ENCODE results near the gene POLD4. TPM values are rescaled to one million over a fixed set of nuclear protein-coding genes. Genes with fewer than 3 reads are reported as not detected.

The POLD4 gene
- total RNA-seq, 1 experiment from 2014 or later: 44.2 TPM

GRCh38 chr11:67373648-67374570 is 20.6 kb upstream of the POLD4 start:
- peak overlapping the region; percentile 64 to 83 for H3K4me3 ChIP-seq (replicated peaks in 1 of 2; ENCODE audit: low read depth in 1 of 2, low read length in 2 of 2)
- H3K4me2 ChIP-seq (ENCODE audit: low read length): peak overlapping the region; percentile 88
- ChIA-PET CTCF (interaction anchor here (0.6 to 15.5 kb wide), 7 partner anchors 8 to 89 kb away, joined by 3 to 456 read pairs (median 4); partner anchors contain the start of genes POLD4 and PPP1CA), POLR2A (interaction anchor here (0.9 to 15.1 kb wide), 5 partner anchors 11 to 57 kb away, joined by 3 to 210 read pairs (median 4); partner anchors contain the start of genes POLD4 and PPP1CA), RAD21 (ENCODE audit: low non-redundant PET in 1 of 2, low total read pairs in 2 of 2, uncharacterized antibody in 2 of 2, unreplicated experiment in 2 of 2) (interaction anchor here (0.5 to 1.6 kb wide), 6 partner anchors 8 to 57 kb away, joined by 3 to 9 read pairs (median 5); no protein-coding TSS in a partner anchor)
- intact Hi-C loops (cut with micrococcal nuclease): loop anchor here (1.0 kb wide), 1 partner anchor 17 kb away; no protein-coding TSS in a partner anchor
- H3K79me2 ChIP-seq (ENCODE audit: insufficient read depth, low read length): peaks cover 39% of the 10 kb centered on the region
- ATAC-seq (peak; percentile 69), DNase-seq (ENCODE audit: low read depth, low spot score) (peak; percentile 93)
- H3K9ac ChIP-seq (ENCODE audit: low read length): peak overlapping the region; percentile 100
- no peaks in the 10 kb centered on the region; a peak in 1 of 4 replicates for H3K36me3 ChIP-seq (ENCODE audit: control insufficient read depth in 1 of 2, insufficient read depth in 2 of 2, low read length in 2 of 2)
- H3K27me3 ChIP-seq (ENCODE audit: insufficient read depth, low read length): no peaks in the 10 kb centered on the region
- BruUV-seq (replicated peaks): no TSS peak
- H2AFZ ChIP-seq (ENCODE audit: low read depth, low read length, poor library complexity, severe bottlenecking): no peak overlapping the region
- H3K4me1 ChIP-seq (ENCODE audit: control insufficient read depth in 1 of 2, insufficient read depth in 2 of 2, low read length in 2 of 2): peaks cover 58 to 84% of the 10 kb centered on the region in 2 experiments
- H3K27ac ChIP-seq (ENCODE audit: low read depth, low read length): peak overlapping the region; percentile 100
- TF ChIP-seq CTCF (IDR thresholded peaks at IDR 0.05 in 2 of 3, conservative IDR thresholded peaks at IDR 0.05 in 1 of 3; ENCODE audit: borderline replicate concordance in 1 of 3, insufficient read depth in 1 of 3, low read depth in 2 of 3, low read length in 2 of 3): peak in 2 of 3 experiments; percentile 32 to 41; a peak in 3 of 6 replicates
- no peak for TF ChIP-seq ATF3 (IDR thresholded peaks at IDR 0.05)
- no peak for TF ChIP-seq CBX3 (IDR thresholded peaks at IDR 0.05; ENCODE audit: low read depth)
- peak; percentile 77 for TF ChIP-seq POLR2AphosphoS5 (IDR thresholded peaks at IDR 0.05; ENCODE audit: low read depth, low read length)
- peak; percentile 34 for TF ChIP-seq TCF7L2 (IDR thresholded peaks at IDR 0.05; ENCODE audit: borderline replicate concordance, extremely low read depth, insufficient read depth, insufficient read length)
- TF ChIP-seq EZH2 (IDR thresholded peaks at IDR 0.05): no peak
- no peak for TF ChIP-seq EZH2phosphoT487 (IDR thresholded peaks at IDR 0.05; ENCODE audit: borderline replicate concordance)
- peak; percentile 30 for TF ChIP-seq YY1 (IDR thresholded peaks at IDR 0.05; ENCODE audit: extremely low read depth, insufficient replicate concordance, low read depth, low read length)
- TF ChIP-seq ZNF274 (IDR thresholded peaks at IDR 0.05; ENCODE audit: low read depth, low read length): no peak
- TF ChIP-seq ZBTB33 (IDR thresholded peaks at IDR 0.05; ENCODE audit: extremely low read depth, insufficient replicate concordance, low read length): peak; percentile 30
- peak; percentile 3 for TF ChIP-seq POLR2A (IDR thresholded peaks at IDR 0.05; ENCODE audit: borderline replicate concordance, extremely low read depth, insufficient read depth, insufficient read length)
- no peaks in the 10 kb centered on the region for H4K20me1 ChIP-seq (ENCODE audit: insufficient read depth)
- no peaks in the 10 kb centered on the region for H3K9me2 ChIP-seq (ENCODE audit: insufficient read depth)
- H3K9me3 ChIP-seq (ENCODE audit: control insufficient read depth in 1 of 2, insufficient read depth in 1 of 2, low read depth in 1 of 2, low read length in 2 of 2): no peaks in the 10 kb centered on the region
